Amniotic stem cell (primary cell): ENCODE data around the gene PYGM.
A peak's percentile ranks its signal among the peaks of the same experiment; 100 is the strongest.

Source experiments
- DNase-seq: peaks from one replicate; lab custom pipeline; 2025; lab: John Stamatoyannopoulos, UW

Gene PYGM

DNA sequence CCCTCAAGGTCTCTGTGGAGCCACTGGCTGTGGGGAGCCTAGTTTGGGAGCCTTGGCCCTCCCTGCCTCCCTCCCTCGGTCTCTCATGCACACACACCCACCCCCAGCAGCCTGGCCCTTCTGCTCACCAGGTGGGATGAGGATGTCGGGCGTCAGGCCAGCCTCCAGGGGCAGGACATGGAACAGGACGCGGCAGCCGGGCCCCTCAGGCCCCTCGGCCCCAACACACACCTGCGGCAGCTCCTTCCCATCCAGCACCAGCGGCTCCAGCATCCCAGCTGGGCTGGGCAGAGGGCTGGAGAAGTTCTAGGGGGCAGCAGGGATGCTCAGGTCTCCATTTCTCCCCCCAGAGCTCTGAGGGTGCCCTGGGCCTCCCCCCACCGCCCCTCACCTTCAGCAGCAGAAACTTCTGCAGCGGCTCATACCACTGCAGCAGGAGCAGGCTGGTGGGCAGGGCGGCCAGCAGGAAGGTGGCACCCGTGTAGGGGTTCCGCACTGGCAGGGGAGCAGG, 32.1 kb upstream of the PYGM start:
- no peak for DNase-seq

- DNase-seq, result no peak
Observed at GRCh38 chr11:64790205-64791095, 30.7 kb upstream of the PYGM start.

GRCh38 chr11:64789331-64790204, 29.8 kb upstream of the PYGM start:
- no peak for DNase-seq

GRCh38 chr11:64788321-64789215, 28.8 kb upstream of the PYGM start:
- DNase-seq, result no peak

DNA sequence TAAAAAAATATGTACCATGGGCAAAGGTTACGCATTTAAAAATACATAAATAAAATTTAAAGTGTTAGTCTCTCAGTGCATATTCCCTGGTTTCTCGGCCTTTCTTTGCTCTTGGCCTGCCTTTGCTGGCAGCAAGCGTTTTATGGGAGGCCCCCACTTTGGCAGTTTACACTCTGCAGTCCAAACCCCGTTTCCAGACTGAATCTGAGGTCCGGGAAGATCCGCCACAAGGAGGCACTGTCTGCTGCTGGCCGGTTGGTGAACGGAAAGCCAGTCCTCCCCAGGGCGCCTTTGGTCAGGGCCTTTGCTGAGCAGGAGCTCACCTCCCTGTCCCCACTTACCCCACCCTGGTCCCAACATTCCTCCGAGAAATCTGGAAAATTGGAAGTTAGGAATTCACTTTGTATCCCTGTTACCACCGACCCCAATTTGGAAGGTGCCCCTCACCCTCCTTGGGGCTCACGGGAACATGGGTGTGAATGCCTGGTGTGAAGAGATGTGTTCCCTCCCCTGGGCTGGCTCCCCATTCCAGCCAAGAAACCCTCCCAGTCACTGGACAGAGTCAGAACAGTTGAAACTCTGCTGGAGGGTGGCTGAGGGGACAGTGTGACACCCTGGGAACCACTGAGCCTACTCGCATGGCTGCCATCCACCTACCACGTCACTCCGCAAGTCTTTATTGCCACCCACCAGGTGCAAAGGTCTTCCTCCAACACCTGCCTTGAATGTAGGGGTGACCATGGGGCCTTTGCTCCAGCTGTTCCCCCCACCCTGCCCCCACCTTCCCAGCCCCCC, 27.9 kb upstream of the PYGM start:
- no peak for DNase-seq

GRCh38 chr11:64786308-64786707, 26.5 kb upstream of the PYGM start:
- no peak for DNase-seq

GRCh38 chr11:64784813-64785581, 25.2 kb upstream of the PYGM start:
- no peak for DNase-seq

- DNase-seq, result peak; percentile 100
Observed at GRCh38 chr11:64778473-64779298, 18.9 kb upstream of the PYGM start, which contains the start of gene SF1. Gene SF1, minus strand, starts transcription at chr11:64778542. Its CDS starts 150 bp downstream, at chr11:64778392.

DNA sequence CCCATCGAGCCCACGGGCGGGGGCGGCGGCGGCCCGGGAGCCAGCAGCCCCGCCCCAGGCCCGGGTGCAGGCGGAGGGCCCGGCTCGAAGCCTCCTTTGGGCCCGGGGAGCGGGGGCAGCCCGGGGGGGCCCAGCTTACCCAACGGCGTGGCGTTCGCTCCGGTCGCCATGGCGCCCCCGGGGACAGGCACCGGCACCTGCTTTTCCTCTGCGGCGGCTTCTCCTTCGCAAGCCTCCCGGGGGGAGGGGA, 18.4 kb upstream of the PYGM start:
- DNase-seq, result no peak

GRCh38 chr11:64777449-64778222, 17.9 kb upstream of the PYGM start:
- DNase-seq, result peak; percentile 62

DNA sequence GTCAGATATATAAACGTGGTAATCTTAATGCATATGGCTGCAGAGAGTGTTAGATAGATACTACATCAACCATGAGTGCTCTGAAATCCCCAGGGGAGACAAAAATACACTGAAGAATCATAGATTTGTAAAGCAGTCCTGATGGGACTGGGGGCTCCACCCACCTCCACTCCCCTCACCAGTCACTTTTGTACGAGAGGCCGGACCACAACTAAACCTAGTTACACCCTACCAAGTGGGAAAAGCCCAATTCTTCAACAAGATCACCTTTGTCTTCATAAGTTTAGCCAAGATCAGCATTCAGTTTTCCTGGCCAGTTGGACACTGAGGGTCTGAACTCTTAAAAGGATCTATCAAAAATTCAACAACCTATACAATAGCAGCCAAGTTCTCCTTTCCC, 17.1 kb upstream of the PYGM start:
- DNase-seq, result no peak

GRCh38 chr11:64776425-64776824, 16.7 kb upstream of the PYGM start:
- DNase-seq, result no peak

DNA sequence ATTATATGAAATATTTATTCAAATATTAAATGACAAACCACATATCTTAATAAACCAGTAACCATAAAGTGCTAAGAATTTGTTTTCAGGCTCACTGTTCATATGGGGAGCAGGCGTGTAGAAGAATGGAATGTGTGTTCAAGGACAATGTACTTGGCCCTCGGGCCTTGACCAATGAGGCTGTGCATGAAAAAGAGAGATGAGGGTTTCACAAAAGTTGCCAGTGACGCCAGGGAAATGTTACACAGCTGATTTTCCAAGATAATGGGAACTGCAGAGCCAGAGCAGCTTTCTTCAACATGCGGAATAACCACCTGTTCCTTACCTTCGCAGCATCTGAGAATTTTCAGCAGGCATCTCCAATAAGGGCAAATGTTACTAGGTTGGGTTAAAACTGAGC, 14.4 kb upstream of the PYGM start:
- no peak for DNase-seq

GRCh38 chr11:64772303-64773018, 12.7 kb upstream of the PYGM start:
- no peak for DNase-seq

DNA sequence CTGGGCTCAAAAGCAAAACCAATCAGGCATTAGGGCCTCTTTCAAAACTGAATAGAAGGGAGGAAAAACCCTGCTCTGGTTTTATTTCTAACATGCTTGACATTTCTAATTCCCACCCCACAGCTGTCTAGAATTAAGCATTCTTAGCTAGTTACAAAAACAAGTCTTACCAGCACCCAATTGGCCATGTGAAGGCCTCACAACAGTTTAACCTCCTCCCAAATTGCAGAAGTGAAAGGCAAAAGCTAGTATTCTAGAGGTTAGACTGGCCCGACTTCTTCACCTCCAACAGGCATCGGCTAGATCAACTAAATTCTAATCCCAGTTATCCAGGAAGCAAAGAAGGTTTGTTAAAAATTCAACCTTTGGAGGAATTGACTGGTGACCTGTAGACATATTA, 12.1 kb upstream of the PYGM start:
- DNase-seq, result no peak

GRCh38 chr11:64770120-64770519, 10.3 kb upstream of the PYGM start:
- DNase-seq, result no peak

DNA sequence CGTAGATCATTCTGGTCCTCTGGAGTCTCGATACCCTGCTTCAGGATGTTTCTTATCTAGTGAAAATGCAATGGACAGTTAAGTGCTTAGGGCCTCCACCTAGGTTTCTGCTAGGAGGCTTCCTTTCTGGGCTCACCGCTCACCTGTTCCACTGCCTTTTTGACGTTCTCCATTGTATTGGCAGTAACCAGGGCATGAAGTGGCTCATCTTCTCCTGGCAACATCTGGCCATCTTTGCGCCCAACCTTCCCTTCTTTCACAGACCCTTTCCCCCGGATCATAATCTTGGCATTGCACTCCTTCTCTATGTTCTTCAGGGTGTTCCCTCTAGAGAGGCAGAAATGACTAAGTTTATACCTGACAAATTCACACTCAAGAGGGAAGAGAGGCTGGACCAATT, 9.5 kb upstream of the PYGM start:
- DNase-seq, result no peak

DNA sequence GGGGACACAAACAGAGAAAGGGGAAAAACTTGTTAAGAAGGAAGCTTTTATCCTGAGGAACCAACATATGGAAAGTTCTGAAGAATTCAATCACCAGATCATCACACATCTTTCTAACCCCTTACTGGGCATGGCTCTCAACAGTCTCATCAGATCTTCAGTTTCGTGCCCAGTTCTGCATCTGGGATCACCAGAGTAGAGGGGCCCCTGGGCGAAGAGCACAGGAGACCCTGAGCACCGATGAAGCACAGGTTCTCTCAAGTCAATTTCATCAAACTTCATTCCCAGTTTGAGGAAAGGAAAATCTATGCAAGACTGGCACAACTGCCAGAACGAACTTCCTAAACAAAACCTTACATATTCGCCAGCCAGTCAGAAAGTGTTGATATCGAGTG, 8.5 kb upstream of the PYGM start:
- DNase-seq, result no peak
